DOHH2 (cell line): ENCODE results near the gene B4GAT1.

Experiments used
- H3F3A ChIP-seq: fragments of 200-600 bp; sonication (generic), shearing (Covaris generic); 2 replicates; pipeline ENCODE4 v1.6.0; 2016; ENCODE audit warnings: antibody characterized with exemption, mild to moderate bottlenecking; ENCODE audit not compliant: control insufficient read depth, insufficient read depth
- H3K27ac ChIP-seq: fragments of 200-600 bp; sonication (generic); 2 replicates; pipeline ENCODE4 v1.5.1; 2014; ENCODE audit warnings: low read depth, mild to moderate bottlenecking, low read length, moderate library complexity
- H3K27me3 ChIP-seq: fragments of 200-600 bp; sonication (generic); 2 replicates; pipeline ENCODE4 v1.6.1; 2014; ENCODE audit warnings: mild to moderate bottlenecking, low read length, mixed read lengths; ENCODE audit not compliant: control insufficient read depth
- H3K36me3 ChIP-seq: fragments of 200-600 bp; sonication (generic); 2 replicates; pipeline ENCODE4 v1.6.1; 2014; ENCODE audit warnings: mild to moderate bottlenecking, low read length, moderate library complexity, mixed read lengths; ENCODE audit not compliant: control insufficient read depth
- H3K4me1 ChIP-seq: fragments of 200-600 bp; sonication (generic); 2 replicates; pipeline ENCODE4 v1.6.1; 2014; ENCODE audit warnings: mild to moderate bottlenecking, low read length, mixed read lengths; ENCODE audit not compliant: control insufficient read depth
- H3K4me2 ChIP-seq: fragments of 200-600 bp; sonication (generic); 2 replicates; pipeline ENCODE4 v1.6.0; 2014; ENCODE audit warnings: mild to moderate bottlenecking, low read length, moderate library complexity
- H3K4me3 ChIP-seq: fragments of 200-600 bp; sonication (generic); 2 replicates; pipeline ENCODE4 v1.5.1; 2014; ENCODE audit warnings: mild to moderate bottlenecking, low read length, mixed read lengths
- H3K79me2 ChIP-seq: fragments of 200-600 bp; sonication (generic); 2 replicates; pipeline ENCODE4 v1.6.1; 2014; ENCODE audit warnings: mild to moderate bottlenecking, low read length, mixed read lengths; ENCODE audit not compliant: control insufficient read depth
- H3K9me2 ChIP-seq: fragments of 200-600 bp; sonication (generic); replicated peaks from 2 replicates; pipeline ENCODE4 v1.6.1; 2014; ENCODE audit warnings: mild to moderate bottlenecking, low read length, mixed read lengths; ENCODE audit not compliant: control insufficient read depth
- H3K9me3 ChIP-seq: fragments of 200-600 bp; sonication (generic); 2 replicates; pipeline ENCODE4 v1.6.1; 2014; ENCODE audit warnings: antibody characterized with exemption, low read length, mixed read lengths; ENCODE audit not compliant: control insufficient read depth, insufficient read depth
- H4K20me1 ChIP-seq: fragments of 200-600 bp; sonication (generic); 2 replicates; pipeline ENCODE4 v1.6.0; 2014; ENCODE audit warnings: low read depth, mild to moderate bottlenecking, antibody characterized with exemption, low read length, moderate library complexity; ENCODE audit not compliant: control insufficient read depth, insufficient read depth
- EZH2phosphoT487 ChIP-seq: fragments of 200-600 bp; sonication (generic); IDR thresholded peaks from 2 replicates; pipeline ENCODE4 v1.6.1; 2017; ENCODE audit warnings: borderline replicate concordance, mild to moderate bottlenecking, antibody characterized with exemption, low read length, moderate library complexity, mixed read lengths
- TF ChIP-seq, protein P1 (sequence below): fragments of 200-600 bp; sonication (generic); IDR thresholded peaks from one replicate; pipeline ENCODE4 v1.5.1; 2014; ENCODE audit warnings: antibody characterized with exemption, mild to moderate bottlenecking, low read depth, low read length; ENCODE audit not compliant: poor library complexity, severe bottlenecking

Gene B4GAT1

DNA sequence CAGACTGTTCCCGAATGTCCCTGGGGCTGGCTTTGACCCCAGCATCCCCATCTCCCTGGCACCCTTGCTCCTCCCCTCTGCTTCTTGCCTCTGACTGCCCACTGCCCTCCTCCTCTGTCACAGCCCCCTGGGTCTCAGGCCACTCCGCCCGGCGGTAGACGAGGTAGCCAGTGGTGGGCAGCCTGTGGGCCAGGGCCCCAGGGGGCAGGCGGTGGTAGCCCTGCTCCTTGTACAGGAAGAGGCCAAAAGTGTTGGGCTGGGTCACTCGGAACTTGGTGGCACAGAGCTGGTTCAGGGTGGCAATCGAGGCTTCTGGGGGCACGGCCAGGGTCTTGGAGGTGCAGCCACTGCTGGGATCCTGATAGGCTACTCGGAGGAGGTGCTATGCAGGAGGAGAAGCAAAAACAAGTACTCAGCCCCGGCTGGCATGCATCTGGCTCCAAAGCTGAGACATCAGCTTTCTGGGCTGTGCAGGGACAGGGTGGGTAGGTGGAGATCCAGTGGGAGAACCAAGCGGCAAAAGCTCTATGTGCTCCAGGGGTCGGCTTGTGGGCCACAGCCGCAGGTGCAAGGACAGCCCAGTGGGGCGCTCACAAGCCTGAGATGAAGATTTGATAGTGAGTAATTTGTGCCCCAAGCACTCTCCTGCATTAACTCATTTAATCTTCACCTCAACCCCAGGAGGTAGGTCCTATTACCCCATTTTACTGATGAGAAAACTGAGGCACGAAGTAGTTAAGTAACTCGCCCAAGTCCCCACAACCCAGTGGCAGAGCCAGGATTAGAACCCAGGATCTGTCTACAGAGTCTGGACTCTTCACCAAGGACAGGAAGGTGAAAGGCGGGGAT is 14.8 kb downstream of the B4GAT1 start:
- peaks cover 9% of the 10 kb centered on the region for H3K36me3 ChIP-seq

GRCh38 chr11:66331542-66332370 is 15.7 kb downstream of the B4GAT1 start:
- Histone ChIP-seq H3K4me2 (no peak overlapping the region), H4K20me1 (no peaks in the 10 kb centered on the region), H3F3A (no peaks in the 10 kb centered on the region), H3K9me2 (no peaks in the 10 kb centered on the region), H3K27ac (no peak overlapping the region), H3K4me3 (no peak overlapping the region), H3K4me1 (peaks cover 31% of the 10 kb centered on the region), H3K36me3 (peaks cover 2% of the 10 kb centered on the region; the same call in 1 of the 2 replicates), H3K9me3 (no peaks in the 10 kb centered on the region), H3K79me2 (no peaks in the 10 kb centered on the region), H3K27me3 (no peaks in the 10 kb centered on the region)
- no peak for TF ChIP-seq EZH2phosphoT487
- TF ChIP-seq, protein P1, sequence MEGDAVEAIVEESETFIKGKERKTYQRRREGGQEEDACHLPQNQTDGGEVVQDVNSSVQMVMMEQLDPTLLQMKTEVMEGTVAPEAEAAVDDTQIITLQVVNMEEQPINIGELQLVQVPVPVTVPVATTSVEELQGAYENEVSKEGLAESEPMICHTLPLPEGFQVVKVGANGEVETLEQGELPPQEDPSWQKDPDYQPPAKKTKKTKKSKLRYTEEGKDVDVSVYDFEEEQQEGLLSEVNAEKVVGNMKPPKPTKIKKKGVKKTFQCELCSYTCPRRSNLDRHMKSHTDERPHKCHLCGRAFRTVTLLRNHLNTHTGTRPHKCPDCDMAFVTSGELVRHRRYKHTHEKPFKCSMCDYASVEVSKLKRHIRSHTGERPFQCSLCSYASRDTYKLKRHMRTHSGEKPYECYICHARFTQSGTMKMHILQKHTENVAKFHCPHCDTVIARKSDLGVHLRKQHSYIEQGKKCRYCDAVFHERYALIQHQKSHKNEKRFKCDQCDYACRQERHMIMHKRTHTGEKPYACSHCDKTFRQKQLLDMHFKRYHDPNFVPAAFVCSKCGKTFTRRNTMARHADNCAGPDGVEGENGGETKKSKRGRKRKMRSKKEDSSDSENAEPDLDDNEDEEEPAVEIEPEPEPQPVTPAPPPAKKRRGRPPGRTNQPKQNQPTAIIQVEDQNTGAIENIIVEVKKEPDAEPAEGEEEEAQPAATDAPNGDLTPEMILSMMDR, result no peak

More for the DNA sequence above, 14.8 kb downstream of the B4GAT1 start:
- no peaks in the 10 kb centered on the region for H3K9me3 ChIP-seq
- no peak overlapping the region for H3K27ac ChIP-seq
- H3K4me2 ChIP-seq, result no peak overlapping the region
- H3K27me3 ChIP-seq, result no peaks in the 10 kb centered on the region
- TF ChIP-seq, protein P1, result no peak
- no peak for TF ChIP-seq EZH2phosphoT487
- H3F3A ChIP-seq, result no peaks in the 10 kb centered on the region
- H4K20me1 ChIP-seq, result no peaks in the 10 kb centered on the region
- H3K9me2 ChIP-seq, result no peaks in the 10 kb centered on the region
- H3K4me1 ChIP-seq, result peaks cover 24% of the 10 kb centered on the region
- no peaks in the 10 kb centered on the region for H3K79me2 ChIP-seq
- H3K4me3 ChIP-seq, result no peak overlapping the region

DNA sequence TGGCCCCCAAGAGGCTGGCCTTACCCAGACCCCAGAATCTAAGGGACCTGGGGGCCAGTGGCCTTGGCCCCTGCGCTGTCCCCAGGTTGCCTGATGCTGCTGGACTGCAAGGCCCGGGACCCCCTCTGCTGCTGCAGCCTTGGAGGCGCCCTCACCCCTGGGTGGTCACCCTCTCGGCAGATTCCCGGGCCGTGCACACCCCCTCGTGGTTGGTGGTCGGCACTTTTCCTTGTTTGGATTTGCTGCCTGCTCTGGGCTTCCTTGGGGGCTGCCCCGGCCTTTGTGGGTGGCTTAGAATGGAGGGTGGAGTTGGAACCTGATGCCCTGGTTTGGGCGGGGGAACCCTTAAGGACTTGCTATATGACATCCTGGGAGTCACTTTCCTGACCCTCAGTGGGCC is 16.5 kb downstream of the B4GAT1 start:
- Histone ChIP-seq H3K9me3 (no peaks in the 10 kb centered on the region), H3K27me3 (no peaks in the 10 kb centered on the region), H3K36me3 (no peaks in the 10 kb centered on the region), H3F3A (no peaks in the 10 kb centered on the region), H3K9me2 (no peaks in the 10 kb centered on the region), H3K79me2 (no peaks in the 10 kb centered on the region), H3K4me2 (no peak overlapping the region), H3K4me3 (no peak overlapping the region), H4K20me1 (no peaks in the 10 kb centered on the region), H3K4me1 (peaks cover 32% of the 10 kb centered on the region), H3K27ac (no peak overlapping the region)
- no peak for TF ChIP-seq EZH2phosphoT487
- TF ChIP-seq, protein P1, result no peak
